CD14-positive monocyte (primary cell): Measurements from ENCODE around the gene MTUS2. TPM values are rescaled to one million over a fixed set of nuclear protein-coding genes. Genes with fewer than 3 reads are reported as not detected.

Experiments used
- DNase-seq, 3 donors: peaks; one replicate each; pipeline ENCODE4 v3.0.0-alpha.2; 2011 to 2022
- H2AFZ ChIP-seq: 2 replicates; pipeline ENCODE4 v1.6.0; 2012; ENCODE audit warnings: mild to moderate bottlenecking, low read depth, low read length, inconsistent platforms; ENCODE audit not compliant: insufficient read depth, poor library complexity, severe bottlenecking
- H3K27ac ChIP-seq, 2 donors: 1 replicate in 1 of 2; 2 replicates in 1 of 2; pipeline ENCODE4 v1.5.1; 2012 to 2013; ENCODE audit warnings: low read length in 2 of 2, control low read depth in 1 of 2, inconsistent platforms in 1 of 2, low read depth in 1 of 2, mild to moderate bottlenecking in 1 of 2
- H3K27me3 ChIP-seq, 2 donors: one replicate each; pipeline versions ENCODE4 v1.6.0 to v1.6.1; 2011 to 2013; ENCODE audit warnings: low read length in 2 of 2; ENCODE audit not compliant: control insufficient read depth in 2 of 2, insufficient read depth in 2 of 2
- H3K36me3 ChIP-seq, 2 donors: replicated peaks in 1 of 2; 1 replicate in 1 of 2; 2 replicates in 1 of 2; pipeline versions ENCODE4 v1.5.1 to v1.6.1; 2012 to 2013; ENCODE audit warnings: low read length in 2 of 2, control low read depth in 1 of 2, inconsistent platforms in 1 of 2, mild to moderate bottlenecking in 1 of 2; ENCODE audit not compliant: insufficient read depth in 2 of 2, control insufficient read depth in 1 of 2
- H3K4me1 ChIP-seq, 2 donors: 1 replicate in 1 of 2; 2 replicates in 1 of 2; pipeline versions ENCODE4 v1.5.1 to v1.6.1; 2012 to 2013; ENCODE audit warnings: low read length in 2 of 2, control low read depth in 1 of 2, inconsistent platforms in 1 of 2, mild to moderate bottlenecking in 1 of 2, moderate library complexity in 1 of 2; ENCODE audit not compliant: insufficient read depth in 2 of 2, control insufficient read depth in 1 of 2
- H3K4me2 ChIP-seq: replicated peaks from 2 replicates; pipeline ENCODE3; 2012; ENCODE audit warnings: low read length, moderate library complexity, mild to moderate bottlenecking; ENCODE audit not compliant: poor library complexity, severe bottlenecking; ENCODE audit errors: extremely low read depth
- H3K4me3 ChIP-seq, 3 experiments: fragments of 200-600 bp in 1 of 3; sonication (generic) in 1 of 3; replicated peaks in 1 of 3; 1 replicate in 2 of 3; 2 replicates in 1 of 3; pipeline ENCODE4 v1.5.1; 2011 to 2013; ENCODE audit warnings: low read length in 3 of 3, mild to moderate bottlenecking in 3 of 3, control low read depth in 2 of 3, low read depth in 2 of 3, inconsistent platforms in 1 of 3, moderate library complexity in 1 of 3
- H3K79me2 ChIP-seq: 2 replicates; pipeline ENCODE4 v1.6.0; 2012; ENCODE audit warnings: mild to moderate bottlenecking, control low read depth, inconsistent platforms, low read length, moderate library complexity; ENCODE audit not compliant: insufficient read depth
- H3K9ac ChIP-seq: 2 replicates; pipeline ENCODE4 v1.6.0; 2017; ENCODE audit warnings: low read length, mild to moderate bottlenecking; ENCODE audit not compliant: insufficient read depth, poor library complexity, severe bottlenecking
- H3K9me3 ChIP-seq, 2 donors: replicated peaks in 1 of 2; 1 replicate in 1 of 2; 2 replicates in 1 of 2; pipeline versions ENCODE4 v1.5.1 to v1.6.1; 2012 to 2013; ENCODE audit warnings: low read length in 2 of 2, control low read depth in 1 of 2; ENCODE audit not compliant: control insufficient read depth in 1 of 2, insufficient read depth in 1 of 2
- H4K20me1 ChIP-seq: 2 replicates; pipeline ENCODE4 v1.6.0; 2012; ENCODE audit warnings: mild to moderate bottlenecking, low read length, control low read depth, moderate library complexity; ENCODE audit not compliant: insufficient read depth
- H3K27ac Mint-ChIP-seq, 7 donors: one replicate each; pipeline ENCODE4 v1.8.0; 2020; ENCODE audit warnings: mild to moderate bottlenecking in 7 of 7, mixed read lengths in 7 of 7, moderate library complexity in 6 of 7, inconsistent platforms in 2 of 7
- H3K27me3 Mint-ChIP-seq, 3 donors: one replicate each; pipeline ENCODE4 v1.8.0; 2021 to 2022; ENCODE audit warnings: low read depth in 3 of 3, mild to moderate bottlenecking in 3 of 3, mixed read lengths in 3 of 3, moderate library complexity in 3 of 3, inconsistent platforms in 1 of 3
- H3K36me3 Mint-ChIP-seq, 2 donors: one replicate each; pipeline ENCODE4 v1.8.0; 2020; ENCODE audit warnings: mixed read lengths in 2 of 2, inconsistent platforms in 1 of 2, mild to moderate bottlenecking in 1 of 2
- H3K4me1 Mint-ChIP-seq: one replicate; pipeline ENCODE4 v1.8.0; 2020; ENCODE audit warnings: mild to moderate bottlenecking, mixed read lengths
- H3K4me3 Mint-ChIP-seq, 2 donors: one replicate each; pipeline ENCODE4 v1.8.0; 2020; ENCODE audit warnings: mild to moderate bottlenecking in 2 of 2, mixed read lengths in 2 of 2, moderate library complexity in 1 of 2
- H3K9me3 Mint-ChIP-seq, 7 donors: one replicate each; pipeline ENCODE4 v1.8.0; 2020 to 2022; ENCODE audit warnings: mixed read lengths in 7 of 7, mild to moderate bottlenecking in 6 of 7, moderate library complexity in 6 of 7, inconsistent platforms in 2 of 7
- CTCF ChIP-seq: fragments of 200-600 bp; IDR thresholded peaks from one replicate; pipeline ENCODE4 v1.8.0; 2022; ENCODE audit warnings: antibody characterized with exemption, mild to moderate bottlenecking
- WGBS: methylation state at CpG from one replicate; pipeline ENCODE4 v1.1.5; 2013; ENCODE audit warnings: missing lambda C conversion rate; ENCODE audit not compliant: insufficient coverage; 5-methylcytosine and 5-hydroxymethylcytosine counted together
- intact Hi-C, 2 donors: fragments of 100-400 bp; cut with micrococcal nuclease; formaldehyde crosslinking; loops; one replicate each; pipeline versions ENCODE4 v1.15.0 to v1.15.1; 2023
- polyA plus RNA-seq, 3 donors: library from polyadenylated mRNA; depleted of rRNA in 1 of 3; unstranded in 2 of 3; stranded (reverse) in 1 of 3; fragments of 300-500 nt in 2 of 3; fragments of >200 nt in 1 of 3; fragmentation: Illumina TruSeq in 2 of 3; gene quantifications; 1 replicate in 2 of 3; 2 replicates in 1 of 3; pipeline ENCODE4 v1.2.3, GENCODE V29; 2012 to 2021

MTUS2 gene
- polyA plus RNA-seq, 3 donors: 0.04 TPM; not detected in 2

GRCh38 chr13:29473166-29473565 lies 653.0 kb downstream of the MTUS2 start:
- no peaks in the 10 kb centered on the region for H3K36me3 ChIP-seq
- Mint-ChIP-seq H3K27ac (no peak overlapping the region), H3K36me3 (no peaks in the 10 kb centered on the region), H3K4me3 (no peak overlapping the region), H3K4me1 (peaks cover 9% of the 10 kb centered on the region), H3K27me3 (peaks cover 1 to 4% (median 4%) of the 10 kb centered on the region in 3 donors), H3K9me3 (no peaks in the 10 kb centered on the region)
- no peak overlapping the region for H3K27ac ChIP-seq
- no peak overlapping the region for H3K4me3 ChIP-seq
- 100% methylated on average over 2 of the region's 4 CpGs for WGBS
- H3K9ac ChIP-seq: no peak overlapping the region
- H4K20me1 ChIP-seq: no peaks in the 10 kb centered on the region
- peaks cover 11 to 12% of the 10 kb centered on the region in 2 donors for H3K4me1 ChIP-seq
- no peak for DNase-seq
- TF ChIP-seq CTCF: no peak
- H3K79me2 ChIP-seq: no peaks in the 10 kb centered on the region
- no peak overlapping the region for H2AFZ ChIP-seq
- no peak overlapping the region for H3K4me2 ChIP-seq
- H3K27me3 ChIP-seq: no peaks in the 10 kb centered on the region
- H3K9me3 ChIP-seq: no peaks in the 10 kb centered on the region
- intact Hi-C loops: no loop called here

DNA sequence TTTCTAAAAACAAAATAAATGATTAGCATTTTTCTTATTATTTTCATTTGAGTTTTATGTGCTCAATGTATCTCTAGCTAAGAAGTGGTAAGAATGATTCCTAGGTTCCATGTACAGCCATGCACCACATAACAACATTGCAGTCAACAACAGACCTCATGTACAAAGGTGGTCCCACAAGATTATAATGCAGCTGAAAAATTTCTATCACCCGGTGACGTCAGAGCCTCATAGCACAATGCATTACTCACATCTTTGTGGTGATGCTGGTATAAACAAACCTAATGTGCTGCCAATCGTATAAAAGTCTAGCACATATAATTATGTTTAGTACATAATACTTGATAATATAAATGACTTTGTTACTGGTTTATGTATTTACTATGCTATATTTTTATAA lies 654.9 kb downstream of the MTUS2 start:
- Histone ChIP-seq H3K4me2 (no peak overlapping the region), H3K27ac (no peak overlapping the region), H3K36me3 (no peaks in the 10 kb centered on the region), H3K9ac (no peak overlapping the region), H3K4me3 (no peak overlapping the region), H3K27me3 (no peaks in the 10 kb centered on the region), H3K9me3 (no peaks in the 10 kb centered on the region), H3K4me1 (peaks cover 11 to 12% of the 10 kb centered on the region in 2 donors), H4K20me1 (no peaks in the 10 kb centered on the region), H2AFZ (no peak overlapping the region), H3K79me2 (no peaks in the 10 kb centered on the region)
- no peak for TF ChIP-seq CTCF
- H3K27me3 Mint-ChIP-seq: peaks cover 1 to 7% (median 4%) of the 10 kb centered on the region in 3 donors
- intact Hi-C loops: no loop called here
- no peaks in the 10 kb centered on the region for H3K36me3 Mint-ChIP-seq
- no peak overlapping the region for H3K27ac Mint-ChIP-seq
- no peak overlapping the region for H3K4me3 Mint-ChIP-seq
- no peak for DNase-seq
- no peaks in the 10 kb centered on the region for H3K9me3 Mint-ChIP-seq
- H3K4me1 Mint-ChIP-seq: peaks cover 9% of the 10 kb centered on the region
- WGBS: no CpG with 5 or more reads among the region's 3 CpGs
